ENCODE results near the gene KLRG1.

Gene KLRG1

DNA sequence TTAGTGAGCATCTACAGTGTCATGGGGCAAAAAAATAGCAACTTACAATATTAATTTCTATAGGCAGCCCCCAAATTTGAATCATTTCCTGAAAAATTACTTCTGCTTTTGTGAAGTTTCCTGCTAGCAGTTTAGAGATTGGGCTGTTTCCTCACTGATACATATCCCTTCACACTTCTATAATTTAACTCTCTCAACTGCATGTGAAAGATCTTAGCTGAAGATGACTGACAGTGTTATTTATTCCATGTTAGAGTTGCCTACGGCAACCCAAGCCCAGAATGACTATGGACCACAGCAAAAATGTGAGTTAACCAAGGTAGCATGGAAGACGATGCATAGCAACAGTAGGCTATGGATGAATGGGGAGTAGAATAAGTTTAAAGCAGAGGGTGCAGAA, at the start of gene KLRG1:
Gene KLRG1, plus strand, starts transcription at position 134 of the 400 bp plus-strand sequence. Its CDS starts 90 bp downstream, at position 224.
- DNase-seq = peak; percentile 29 to 70 (median 63)

DNA sequence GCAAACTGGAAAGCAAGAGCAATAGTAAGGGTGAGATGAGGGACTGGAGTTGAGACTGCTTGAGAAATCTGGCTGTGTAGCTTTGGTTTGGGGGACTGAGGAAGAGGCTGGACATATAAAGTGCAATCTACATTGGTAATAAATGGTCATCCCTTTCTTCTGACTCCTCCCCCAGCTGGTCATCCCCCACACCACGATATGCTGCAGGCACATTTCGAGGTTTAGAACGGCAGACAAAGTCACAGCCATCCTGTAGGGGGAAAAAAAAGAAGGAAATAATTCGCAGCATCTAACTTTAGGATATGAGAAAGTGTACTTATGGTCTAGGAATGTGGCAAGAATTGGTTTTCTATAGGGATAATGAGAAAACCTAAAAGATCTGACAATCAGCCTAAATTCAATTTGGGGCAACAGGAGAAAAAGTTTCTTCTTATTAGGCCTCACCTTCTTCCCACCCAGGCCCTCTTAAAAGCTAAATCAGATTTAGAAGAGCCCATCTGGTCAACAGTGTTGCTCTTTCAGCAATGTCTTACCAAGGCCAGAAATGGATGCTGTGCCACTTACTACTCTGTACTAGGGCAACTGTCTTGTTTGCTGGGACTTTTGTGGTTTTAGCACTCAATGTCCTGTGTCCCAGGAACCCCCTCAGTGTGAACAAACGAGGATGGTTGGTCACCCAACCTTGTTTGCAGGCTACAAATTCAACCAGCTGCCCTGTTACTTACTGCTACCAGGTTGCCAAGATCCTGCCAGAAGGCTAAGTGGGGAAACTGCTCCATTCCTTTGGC, 47.5 kb upstream of the KLRG1 start:
- no peak for DNase-seq

DNA sequence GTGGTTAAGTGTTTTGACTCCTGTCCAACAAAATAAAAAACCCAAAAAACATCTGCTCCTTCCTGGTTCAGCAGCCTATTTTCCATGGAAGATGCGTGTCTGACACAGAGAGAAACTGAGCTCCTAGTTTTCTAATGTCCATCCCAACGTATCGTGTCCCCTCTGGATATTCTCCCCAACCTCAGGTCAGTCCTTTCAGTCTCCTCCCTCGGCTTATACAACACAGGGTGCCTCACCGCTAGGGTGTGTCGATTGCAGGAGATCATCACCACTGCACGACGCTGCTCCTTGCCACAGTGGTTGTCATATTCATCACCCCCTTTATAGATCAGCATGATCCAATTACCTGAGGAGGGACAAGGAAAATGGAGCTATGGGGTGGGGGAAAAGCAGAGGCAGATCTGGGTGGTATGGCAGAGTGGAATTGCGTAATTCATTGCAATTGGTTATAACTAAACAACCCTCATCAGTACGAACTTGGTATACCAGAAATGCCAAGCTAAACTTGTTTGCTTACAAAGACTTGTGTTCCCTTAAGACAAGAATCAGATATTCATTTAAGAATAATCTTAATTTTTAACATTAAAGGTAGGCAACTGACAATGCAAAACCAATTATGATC, 45.7 kb upstream of the KLRG1 start:
- DNase-seq = no peak

DNA sequence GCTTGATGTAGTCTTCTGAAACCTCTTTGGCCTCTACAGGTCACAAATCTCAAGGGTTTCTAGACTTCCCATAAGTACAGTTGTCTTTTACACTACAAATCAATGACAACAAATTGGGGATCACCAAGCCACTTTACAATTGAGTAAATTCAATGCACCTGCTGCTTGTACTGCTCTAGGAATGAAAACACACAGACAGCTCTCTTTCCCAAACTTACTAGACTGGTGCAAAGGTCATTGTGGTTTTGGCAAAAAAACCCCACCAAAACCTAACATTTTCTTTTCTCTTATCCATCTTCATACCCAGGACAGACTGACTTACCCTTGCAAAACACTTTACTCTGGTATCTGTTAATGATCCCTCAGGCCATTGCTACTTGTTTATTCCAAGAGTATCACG, 42.6 kb upstream of the KLRG1 start:
- DNase-seq = no peak

DNA sequence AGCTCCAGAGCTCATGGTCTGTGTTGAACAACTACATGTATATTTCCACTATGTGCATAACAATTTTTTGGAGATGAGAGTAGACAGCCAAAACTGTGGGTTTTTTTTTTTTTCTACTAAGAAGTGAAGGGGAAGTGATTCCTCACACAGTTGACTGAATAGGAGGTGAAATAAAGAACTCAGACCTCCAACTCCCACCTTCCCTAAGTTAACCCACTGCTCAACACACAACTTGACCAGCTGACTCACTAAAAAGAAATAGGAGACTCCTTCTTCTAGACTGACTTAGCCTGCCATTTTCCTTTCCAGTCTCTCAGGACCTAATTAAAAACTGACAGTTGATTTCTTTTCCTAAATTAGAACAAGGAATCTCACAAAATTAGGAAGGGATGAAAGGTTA, 41.6 kb upstream of the KLRG1 start:
- peak; percentile 60 to 70 (median 68) for DNase-seq

DNA sequence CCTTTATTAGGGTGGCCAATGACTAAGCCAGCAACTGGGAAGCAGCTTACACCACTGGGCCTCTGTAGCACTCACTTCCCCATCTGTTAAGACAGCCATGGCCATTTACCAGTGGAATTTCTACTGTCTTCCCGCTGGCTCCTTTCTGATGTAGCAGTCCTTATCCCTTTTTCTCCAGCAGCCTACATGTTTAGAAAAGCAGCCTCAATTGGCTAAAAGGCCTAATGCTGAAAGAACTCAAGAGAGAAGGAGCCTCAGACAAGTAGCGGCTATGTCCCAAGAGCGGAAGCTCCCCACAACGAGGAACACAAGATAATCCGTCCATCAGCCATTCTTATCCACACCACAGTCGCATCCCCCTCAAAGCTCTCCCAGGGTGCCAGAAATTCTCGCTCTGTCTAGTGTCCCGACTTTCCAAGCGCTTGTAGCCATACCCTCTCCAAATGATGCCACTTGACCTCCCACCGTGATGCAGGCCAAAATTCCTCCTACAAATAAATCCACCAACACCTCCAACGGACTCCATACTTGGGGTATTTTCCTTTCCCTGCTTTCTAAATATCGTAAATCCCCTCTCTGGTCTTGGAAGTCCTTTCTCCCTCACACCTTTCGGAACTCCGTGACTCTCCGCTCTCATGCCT, 40.5 kb upstream of the KLRG1 start:
- peak; percentile 68 to 82 (median 76) for DNase-seq

DNA sequence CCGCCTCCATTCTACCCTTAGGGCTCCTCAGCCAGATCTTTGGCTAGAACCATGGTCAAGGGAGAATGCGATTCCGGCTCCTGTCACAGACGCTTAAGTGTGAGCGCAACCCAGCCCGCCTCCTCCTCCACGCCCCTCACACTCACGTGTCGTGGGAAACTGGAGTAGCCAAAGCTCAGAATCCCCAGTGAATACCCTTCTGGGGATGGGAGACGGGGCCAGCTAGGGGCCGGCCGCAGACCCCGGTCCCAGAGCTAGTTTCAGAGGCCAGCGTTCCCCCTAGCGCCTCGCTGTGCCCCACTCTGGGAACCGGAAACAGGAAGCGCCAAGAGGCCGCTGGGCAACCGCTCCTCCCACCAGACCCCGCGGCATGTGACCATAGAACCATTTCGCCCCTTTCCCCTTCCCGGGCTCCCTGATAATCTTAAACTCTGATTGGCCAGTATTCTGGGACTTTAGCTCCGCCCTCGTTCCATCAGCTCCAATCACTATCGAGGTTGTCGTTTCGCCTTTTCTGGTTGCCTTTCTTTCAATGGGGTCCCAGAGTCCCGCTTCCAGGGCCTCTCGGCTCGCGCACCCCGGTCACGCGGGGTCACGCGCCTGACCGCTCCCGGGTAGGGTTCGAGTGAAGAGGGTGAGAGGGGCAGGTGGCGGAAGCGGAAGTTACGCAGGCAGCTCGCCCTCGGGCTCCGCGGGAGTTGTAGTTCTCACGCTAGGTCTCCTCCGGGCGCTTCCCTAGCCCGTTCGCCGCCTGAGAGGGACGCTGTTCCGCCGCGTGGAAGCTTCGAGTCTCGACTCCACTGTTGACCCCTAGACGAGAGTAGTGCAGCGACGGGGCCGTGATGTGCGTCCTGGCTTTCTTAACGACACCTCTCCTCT, 39.8 kb upstream of the KLRG1 start, which contains the start of gene M6PR:
Gene M6PR, minus strand, starts transcription at position 304 of the 879 bp plus-strand sequence. CDS start 3,241 bp downstream, outside the sequence.
- peak; percentile 97 to 98 (median 98) for DNase-seq

DNA sequence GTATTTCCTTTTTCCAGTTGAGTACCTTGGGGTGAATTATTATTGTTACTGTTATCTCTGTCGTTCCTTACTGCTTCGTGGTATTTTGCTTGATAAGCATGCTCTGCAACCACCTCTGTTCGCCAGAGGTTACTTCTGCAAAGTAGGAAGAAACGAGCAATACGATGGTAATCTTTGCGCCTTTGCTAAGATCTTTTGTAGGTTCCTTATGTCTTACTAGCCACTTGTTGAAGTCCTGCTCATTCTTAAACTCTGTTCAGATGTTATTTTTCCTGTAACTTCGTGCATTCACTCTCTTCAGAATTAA, 39.2 kb upstream of the KLRG1 start:
- no peak for DNase-seq

DNA sequence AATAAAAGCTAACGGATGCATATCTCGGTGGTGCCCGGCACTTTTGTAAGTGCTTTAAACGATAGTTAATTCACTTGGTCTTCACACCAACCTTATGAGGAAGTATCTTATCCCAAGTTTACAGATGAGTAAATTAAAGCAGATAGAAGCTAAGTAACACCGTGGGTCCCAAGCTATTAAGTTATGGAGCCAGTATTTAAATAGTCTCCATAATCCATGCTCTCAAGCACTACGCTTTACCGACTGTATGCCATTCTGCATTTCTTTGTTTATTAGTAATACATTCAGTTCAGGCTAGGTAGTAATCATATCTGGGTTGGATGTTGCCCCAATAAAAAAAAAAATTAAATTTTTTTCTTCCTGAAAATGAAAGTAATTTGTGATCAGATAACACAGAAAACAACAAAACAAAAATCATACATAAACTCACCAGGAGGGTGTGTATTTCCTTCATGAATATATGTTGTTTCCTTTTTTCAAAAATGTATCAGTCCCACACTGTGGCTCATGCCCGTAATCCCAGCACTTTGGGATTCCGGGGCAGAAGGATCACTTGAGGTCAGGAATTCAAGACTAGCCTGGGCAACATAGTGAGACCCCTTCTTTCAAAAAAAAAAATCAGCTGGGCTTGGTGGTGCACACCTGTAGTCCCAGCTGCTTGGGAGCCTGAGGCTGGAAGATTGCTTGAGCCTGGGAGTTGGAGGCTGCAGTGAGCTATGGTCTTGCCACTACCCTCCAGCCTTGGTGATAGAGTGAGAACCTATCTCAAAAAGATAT, 38.5 kb upstream of the KLRG1 start:
- peak; percentile 6 to 61 (median 50) for DNase-seq

DNA sequence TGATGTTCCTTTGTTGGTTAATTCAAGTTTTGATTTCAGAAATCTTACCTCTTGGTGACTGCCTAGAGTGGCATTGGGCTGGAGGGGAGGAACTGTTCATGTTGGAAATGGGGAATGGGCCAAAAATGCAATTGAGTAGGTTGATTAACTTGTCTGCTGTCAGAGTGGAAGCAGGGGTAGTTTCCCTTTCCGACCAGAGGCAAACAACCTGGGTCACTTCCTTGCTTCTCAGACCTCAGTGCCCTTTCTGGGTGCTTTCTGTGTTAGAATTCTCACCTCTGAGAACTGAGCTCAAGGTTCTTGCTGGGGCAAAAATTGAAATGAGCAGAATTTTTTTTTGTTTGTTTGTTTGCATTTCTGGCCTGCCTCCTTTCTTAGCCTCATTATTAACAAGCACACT, 37.6 kb upstream of the KLRG1 start:
- DNase-seq = peak in 1 of 3 donors; percentile 4

DNA sequence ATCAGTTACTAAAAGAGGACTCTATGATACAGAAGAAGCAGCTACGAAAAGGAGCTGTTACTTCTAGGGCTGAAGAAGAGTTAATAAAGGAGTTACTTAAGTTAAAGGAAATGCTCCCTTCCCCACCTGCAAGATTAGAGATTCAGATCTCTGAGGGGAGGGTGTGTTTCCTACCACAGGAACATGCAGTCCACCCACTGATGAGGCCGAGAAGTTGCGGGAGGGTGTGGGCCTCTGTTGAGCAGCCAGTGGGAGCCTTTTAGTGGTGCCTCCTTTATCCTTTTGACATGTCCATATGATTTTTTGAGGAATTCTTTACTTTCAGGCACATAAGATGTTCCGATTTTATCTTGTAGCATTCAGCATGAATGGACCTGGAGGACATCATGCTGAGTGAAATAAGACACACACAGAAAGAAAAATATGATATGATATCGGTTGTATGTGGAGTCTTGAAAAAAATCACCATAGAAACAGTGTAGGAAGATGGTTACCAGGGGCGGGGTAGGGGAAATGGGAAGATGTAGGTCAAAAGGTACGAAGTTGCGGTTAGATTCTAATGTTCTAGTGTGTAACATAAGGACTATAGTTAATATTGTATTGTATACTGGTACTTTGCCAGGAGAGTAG, 35.5 kb upstream of the KLRG1 start:
- no peak for DNase-seq

DNA sequence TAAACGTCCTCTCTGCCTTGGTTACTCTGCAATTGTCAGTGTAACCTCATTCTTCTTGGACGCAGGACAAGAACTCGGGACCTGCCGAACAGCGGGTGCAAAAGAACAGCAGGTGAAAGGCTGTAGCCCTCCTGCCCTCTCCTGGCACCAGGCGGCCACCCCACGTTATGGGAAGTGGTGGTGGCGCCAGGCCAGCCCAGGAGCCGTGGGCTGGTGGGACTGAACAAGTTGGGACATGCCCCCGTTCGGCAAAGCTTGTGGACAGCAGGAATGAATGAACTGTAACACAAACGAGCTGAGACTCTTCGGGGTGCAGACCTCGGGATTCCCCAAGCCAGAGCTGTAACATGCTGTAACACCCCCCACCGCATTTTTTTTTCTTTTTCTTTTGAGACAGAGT, 33.3 kb upstream of the KLRG1 start:
- DNase-seq = no peak

DNA sequence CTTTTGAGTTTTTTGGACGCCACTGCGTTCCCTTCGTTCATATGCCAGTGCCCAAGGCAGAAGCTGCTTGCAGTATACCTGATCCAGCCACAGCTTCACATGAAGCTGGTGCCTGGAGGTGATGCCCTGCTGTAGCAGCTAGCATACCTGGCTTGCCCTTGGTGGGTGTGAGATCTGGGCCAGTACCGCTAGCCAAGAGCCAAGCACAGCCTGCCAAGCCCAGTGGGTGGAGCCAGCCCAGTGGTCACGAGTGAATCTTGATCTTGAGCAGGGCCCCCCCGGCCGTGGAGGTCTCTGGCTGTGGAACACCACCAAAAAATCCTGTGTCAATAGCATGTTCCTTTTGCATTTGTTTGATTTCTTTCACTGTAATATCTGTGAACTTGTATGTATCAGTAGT, 32.6 kb upstream of the KLRG1 start:
- DNase-seq = no peak

DNA sequence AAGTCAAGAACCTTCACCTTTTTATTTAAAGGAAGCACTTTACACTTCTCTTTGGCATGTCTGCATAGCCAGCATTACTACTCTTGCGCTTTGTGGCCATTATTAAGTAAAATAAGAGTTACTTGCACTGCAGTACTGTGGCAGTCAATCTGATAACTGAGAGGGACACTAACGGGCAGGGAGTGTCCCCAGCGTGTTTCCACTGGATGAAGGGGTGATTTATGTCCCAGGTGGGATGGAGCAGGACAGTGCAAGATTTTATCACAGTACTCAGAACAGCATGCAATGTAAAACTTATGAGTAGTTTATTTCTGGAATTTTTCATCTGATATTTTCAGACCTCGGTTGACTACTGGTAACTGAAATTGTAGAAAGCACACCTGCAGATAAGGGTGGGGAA, 31.8 kb upstream of the KLRG1 start:
- no peak for DNase-seq

DNA sequence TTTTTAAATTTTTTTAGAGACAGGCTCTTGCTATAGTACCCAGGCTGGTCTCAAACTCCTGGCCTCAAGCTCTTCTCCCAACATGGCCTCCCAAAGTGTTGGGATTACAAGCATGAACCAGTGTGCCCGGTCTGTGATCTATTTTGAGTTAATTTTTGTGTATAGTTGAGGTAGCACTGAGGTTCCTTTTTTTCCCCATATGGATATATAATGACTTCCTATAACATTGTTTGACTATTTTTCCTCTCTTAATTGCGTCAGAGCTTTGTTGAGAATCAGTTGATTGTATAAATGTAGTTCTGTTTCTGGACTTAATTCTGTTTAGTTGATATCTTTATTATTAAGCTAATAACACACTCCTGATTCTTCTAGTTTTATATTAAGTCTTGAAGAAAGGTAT, 31.3 kb upstream of the KLRG1 start:
- peak in 1 of 3 donors; percentile 34 for DNase-seq

DNA sequence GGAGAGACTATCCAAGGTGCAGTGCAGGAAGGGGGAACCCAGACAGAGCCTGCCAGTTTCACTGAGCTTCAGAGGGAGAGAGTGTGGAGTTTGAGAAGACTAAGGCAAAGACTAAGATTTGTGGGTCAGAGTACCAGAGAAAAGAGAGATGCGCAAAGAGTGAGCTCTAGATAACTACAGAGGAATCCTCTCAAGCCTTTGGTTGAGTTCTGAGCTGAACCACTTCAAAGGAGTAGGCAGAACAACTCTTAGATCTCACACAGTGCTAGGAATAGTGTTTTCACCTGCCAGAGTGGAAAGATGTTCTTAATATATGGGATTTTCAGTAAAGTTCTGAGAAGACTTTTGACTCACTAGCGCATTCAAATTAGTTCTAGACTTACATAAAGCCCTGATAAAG, 29.2 kb upstream of the KLRG1 start:
- no peak for DNase-seq

DNA sequence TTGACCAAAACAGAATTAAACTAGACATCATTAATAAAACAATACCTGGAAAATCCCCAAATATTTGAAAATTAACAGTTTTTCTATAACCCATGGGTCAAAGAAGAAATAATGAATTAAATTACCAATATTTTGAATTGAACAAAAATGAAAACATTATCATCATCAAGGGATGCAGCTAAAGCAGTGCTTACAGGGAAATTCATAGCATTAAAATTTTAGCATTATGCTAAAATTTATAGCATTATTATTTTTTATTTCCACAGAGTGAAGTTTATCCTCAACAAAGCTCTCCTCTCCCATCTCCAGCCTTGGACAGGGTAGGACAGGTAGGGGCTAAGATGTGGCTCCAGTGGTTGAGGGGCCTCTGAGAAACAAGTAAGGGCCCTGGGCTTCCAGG, 20.6 kb upstream of the KLRG1 start:
- DNase-seq = no peak

DNA sequence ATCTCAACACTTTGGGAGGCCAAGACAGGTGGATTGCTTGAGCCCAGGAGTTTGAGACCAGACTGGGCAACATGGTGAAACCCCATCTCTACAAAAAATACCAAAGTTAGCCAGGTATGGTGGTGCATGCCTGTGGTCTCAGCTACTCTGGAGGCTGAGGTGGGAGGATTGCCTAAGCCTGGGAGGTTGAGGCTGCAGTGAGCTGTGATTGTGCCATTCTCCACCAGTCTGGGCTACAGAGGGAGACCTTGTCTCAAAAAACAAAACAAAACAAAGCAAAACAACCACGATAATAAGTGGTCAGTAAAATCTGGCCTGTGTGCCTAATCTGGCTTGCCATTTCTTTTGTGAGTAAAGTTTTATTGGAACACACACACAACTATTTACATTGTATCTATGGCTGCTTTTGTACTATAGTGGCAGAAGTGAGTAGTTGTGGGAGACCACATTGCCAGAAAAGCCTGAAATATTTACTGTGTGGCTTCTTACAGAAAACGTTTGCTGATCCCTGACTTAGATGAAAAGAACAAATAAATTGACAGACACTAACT, 19.4 kb upstream of the KLRG1 start:
- DNase-seq = no peak

DNA sequence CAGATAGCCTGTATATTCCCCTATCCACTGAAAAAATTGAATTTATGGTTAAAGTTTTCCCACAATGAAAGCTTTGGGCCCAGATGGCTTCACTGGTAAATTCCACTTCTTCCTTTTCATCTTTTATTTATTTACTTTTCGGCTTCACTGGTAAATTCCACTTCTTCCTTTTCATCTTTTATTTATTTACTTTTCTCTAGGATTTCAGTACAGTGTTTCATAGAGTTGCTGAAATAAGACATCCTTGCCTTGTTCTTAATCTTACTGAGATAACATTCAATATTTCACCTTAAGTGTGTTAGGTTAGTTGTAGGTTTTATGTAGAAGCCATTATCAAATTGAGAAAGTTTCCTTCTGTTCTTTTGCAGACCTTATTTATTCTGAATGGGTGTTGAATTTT, 18.9 kb upstream of the KLRG1 start:
- no peak for DNase-seq

DNA sequence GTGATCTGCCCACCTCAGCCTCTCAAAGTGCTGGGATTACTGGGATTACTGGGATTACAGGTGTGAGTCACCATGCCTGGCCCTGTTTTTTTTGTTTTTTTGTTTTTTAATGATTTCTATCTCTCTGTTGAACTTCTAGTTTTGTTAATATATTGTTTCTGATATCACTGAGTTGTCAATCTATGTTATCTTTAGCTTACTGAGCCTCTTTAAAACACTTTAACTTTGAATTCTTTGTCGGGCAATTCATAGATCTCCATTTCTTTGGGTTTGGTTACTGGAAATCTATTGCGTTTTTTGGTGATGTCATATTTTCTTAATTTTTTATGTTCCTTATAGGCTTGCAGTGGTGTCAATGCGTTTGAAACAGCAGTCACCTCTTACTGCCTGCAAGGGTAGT, 9.2 kb upstream of the KLRG1 start:
- no peak for DNase-seq

DNA sequence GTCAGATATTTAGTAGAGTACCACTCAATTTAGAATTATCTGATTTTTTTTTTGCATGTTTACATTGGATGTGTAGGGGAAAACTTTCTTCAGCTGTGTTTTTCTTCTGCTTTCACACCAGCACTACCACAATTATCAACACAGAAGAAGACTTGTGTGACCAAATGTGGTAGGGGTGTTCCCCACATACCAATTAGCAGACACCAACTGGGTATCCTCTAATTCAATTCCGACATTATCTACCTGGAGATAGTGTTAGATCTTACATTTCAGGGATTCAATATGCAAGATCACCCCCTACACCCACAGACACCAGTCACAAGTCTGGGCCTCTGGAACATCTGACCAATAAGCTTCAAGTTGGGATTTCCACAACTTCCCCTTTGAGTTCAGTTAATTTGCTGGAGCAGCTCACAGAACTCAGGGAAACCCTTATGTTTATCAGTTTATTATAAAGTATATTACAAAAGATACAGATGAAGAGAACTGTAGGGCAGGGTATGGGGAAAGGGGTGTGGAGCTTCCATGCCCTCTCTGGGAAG, 4.1 kb upstream of the KLRG1 start:
- DNase-seq = peak; percentile 68 to 72 (median 70)
